Measurements from ENCODE around the gene SNRNP48.

The SNRNP48 gene

GRCh38 chr6:7632501-7633290 lies 42.7 kb downstream of the SNRNP48 start:
- no peak overlapping the region for H3K4me3 ChIP-seq (ENCODE audit: low read depth, low read length)
- ChIA-PET POLR2A (no interaction called here), CTCF (interaction anchor here (1.2 kb wide), 1 partner anchor 9 kb away, joined by 3 read pairs; no protein-coding TSS in a partner anchor)
- TF ChIP-seq CTCF (IDR thresholded peaks at IDR 0.05; ENCODE audit: insufficient read depth, low read length, missing control alignments): no peak
- no peak for DNase-seq (ENCODE audit: low read depth, low spot score)

GRCh38 chr6:7633361-7633760 lies 43.4 kb downstream of the SNRNP48 start:
- TF ChIP-seq CTCF (IDR thresholded peaks at IDR 0.05; ENCODE audit: insufficient read depth, low read length, missing control alignments): no peak
- no peak for DNase-seq (ENCODE audit: low read depth, low spot score)
- ChIA-PET CTCF (no interaction called here), POLR2A (no interaction called here)
- no peak overlapping the region for H3K4me3 ChIP-seq (ENCODE audit: low read depth, low read length)

GRCh38 chr6:7636151-7636550 lies 46.2 kb downstream of the SNRNP48 start:
- ChIA-PET CTCF (no interaction called here), POLR2A (no interaction called here)
- TF ChIP-seq CTCF (IDR thresholded peaks at IDR 0.05; ENCODE audit: insufficient read depth, low read length, missing control alignments): no peak
- no peak overlapping the region for H3K4me3 ChIP-seq (ENCODE audit: low read depth, low read length)
- no peak for DNase-seq (ENCODE audit: low read depth, low spot score)

GRCh38 chr6:7637533-7637932 lies 47.5 kb downstream of the SNRNP48 start:
- no peak overlapping the region for H3K4me3 ChIP-seq (ENCODE audit: low read depth, low read length)
- CTCF ChIA-PET: interaction anchor here (0.8 to 1.1 kb wide), 3 partner anchors 11 to 22 kb away, joined by 3 read pairs; no protein-coding TSS in a partner anchor
- no peak for DNase-seq (ENCODE audit: low read depth, low spot score)
- no peak for TF ChIP-seq CTCF (IDR thresholded peaks at IDR 0.05; ENCODE audit: insufficient read depth, low read length, missing control alignments)
- POLR2A ChIA-PET: no interaction called here

- TF ChIP-seq CTCF (IDR thresholded peaks at IDR 0.05; ENCODE audit: insufficient read depth, low read length, missing control alignments): no peak
- POLR2A ChIA-PET: no interaction called here
- no peak overlapping the region for H3K4me3 ChIP-seq (ENCODE audit: low read depth, low read length)
- CTCF ChIA-PET: no interaction called here
- no peak for DNase-seq (ENCODE audit: low read depth, low spot score)
Measured at GRCh38 chr6:7639427-7639826, 49.4 kb downstream of the SNRNP48 start.

- POLR2A ChIA-PET: no interaction called here
- no peak for DNase-seq (ENCODE audit: low read depth, low spot score)
- CTCF ChIA-PET: no interaction called here
- no peak for TF ChIP-seq CTCF (IDR thresholded peaks at IDR 0.05; ENCODE audit: insufficient read depth, low read length, missing control alignments)
- H3K4me3 ChIP-seq (ENCODE audit: low read depth, low read length): no peak overlapping the region
Measured at GRCh38 chr6:7640016-7640415, 50.0 kb downstream of the SNRNP48 start.

Measured in AG04449 (cell line).